GM21381 (cell line): ENCODE results near the gene PTPN14.

Experiments
- ATAC-seq: cut with Tn5 transposase; IDR thresholded peaks from one replicate; pipeline ENCODE4 v1.9.1; 2021; ENCODE audit warnings: mild to moderate bottlenecking, moderate library complexity; ENCODE audit not compliant: unreplicated experiment

Gene PTPN14

DNA sequence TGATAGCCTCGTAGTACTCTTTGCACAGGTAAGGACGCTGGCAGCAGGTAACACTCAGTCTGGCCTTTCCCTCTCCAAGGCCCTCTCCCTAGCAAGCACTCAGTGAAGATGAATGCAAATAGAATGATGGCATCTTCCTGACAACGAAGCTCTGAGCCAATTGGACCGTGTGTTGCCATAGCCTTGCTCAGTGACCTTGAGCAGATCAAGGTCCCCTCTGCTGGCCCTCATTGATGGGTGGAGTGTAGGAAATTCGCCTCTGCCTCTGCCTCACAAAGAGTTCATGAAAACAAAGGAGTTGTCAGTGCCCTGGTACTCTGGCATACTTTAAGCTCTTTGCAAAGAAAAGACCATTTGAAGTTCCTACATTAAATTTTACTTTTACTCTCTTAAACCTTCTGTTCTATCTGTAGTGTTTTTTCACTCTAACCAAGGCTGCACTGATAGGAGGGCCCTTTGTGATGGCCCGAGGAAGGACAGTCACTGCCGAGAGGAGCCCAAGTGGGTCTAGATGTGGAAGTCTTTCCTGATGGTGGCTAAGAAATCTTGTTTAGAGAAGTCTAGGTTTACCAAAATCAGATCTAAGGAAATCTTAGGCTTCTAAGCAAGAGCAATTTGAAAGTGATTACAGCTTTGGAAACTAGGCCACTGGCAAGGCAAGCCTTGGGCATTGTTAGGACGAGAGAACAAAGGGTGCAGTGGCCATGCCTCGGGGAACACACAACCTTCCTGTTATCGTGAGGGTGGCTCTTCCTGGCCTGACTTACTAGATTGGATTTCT lies 232.3 kb downstream of the PTPN14 start:
- ATAC-seq: no peak

- ATAC-seq: no peak
Measured at GRCh38 chr1:214318356-214318755, 233.0 kb downstream of the PTPN14 start.

- no peak for ATAC-seq
Measured at GRCh38 chr1:214317734-214318133, 233.7 kb downstream of the PTPN14 start.

- no peak for ATAC-seq
Measured at GRCh38 chr1:214317300-214317699, 234.1 kb downstream of the PTPN14 start.

- ATAC-seq: no peak
Measured at GRCh38 chr1:214316593-214316992, 234.8 kb downstream of the PTPN14 start.

- ATAC-seq: no peak
Measured at GRCh38 chr1:214314178-214314843, 237.1 kb downstream of the PTPN14 start.

DNA sequence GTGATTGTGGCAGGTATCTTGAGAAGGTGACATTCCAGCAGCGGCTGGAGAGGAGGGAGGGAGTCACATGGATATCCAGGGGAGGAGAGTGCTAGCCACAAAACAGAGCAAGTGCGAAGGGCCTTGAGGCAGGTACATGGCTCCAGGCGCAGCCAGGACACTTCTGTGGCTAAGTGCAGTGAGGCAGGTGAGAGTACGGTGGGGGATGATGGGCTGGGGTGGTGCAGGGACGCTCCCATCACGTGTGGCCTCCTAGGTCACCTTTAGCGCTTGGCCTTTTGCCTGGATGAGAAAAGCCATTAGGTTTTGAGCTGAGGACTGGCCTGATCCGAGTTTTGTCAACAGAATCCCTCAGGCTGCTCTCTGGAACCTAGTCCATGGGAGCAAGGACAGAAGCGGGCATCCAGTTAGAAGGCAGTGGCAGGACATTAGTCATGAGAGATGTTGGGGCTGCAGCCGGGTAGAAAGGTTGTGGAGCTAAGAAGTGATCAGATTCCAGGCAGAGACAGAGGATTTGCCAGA lies 238.8 kb downstream of the PTPN14 start:
- ATAC-seq: no peak

GRCh38 chr1:214310777-214311690 lies 240.4 kb downstream of the PTPN14 start:
- ATAC-seq: no peak

- ATAC-seq: no peak
Measured at GRCh38 chr1:214310010-214310409, 241.4 kb downstream of the PTPN14 start.

- ATAC-seq: no peak
Measured at GRCh38 chr1:214306269-214306668, 245.1 kb downstream of the PTPN14 start.

DNA sequence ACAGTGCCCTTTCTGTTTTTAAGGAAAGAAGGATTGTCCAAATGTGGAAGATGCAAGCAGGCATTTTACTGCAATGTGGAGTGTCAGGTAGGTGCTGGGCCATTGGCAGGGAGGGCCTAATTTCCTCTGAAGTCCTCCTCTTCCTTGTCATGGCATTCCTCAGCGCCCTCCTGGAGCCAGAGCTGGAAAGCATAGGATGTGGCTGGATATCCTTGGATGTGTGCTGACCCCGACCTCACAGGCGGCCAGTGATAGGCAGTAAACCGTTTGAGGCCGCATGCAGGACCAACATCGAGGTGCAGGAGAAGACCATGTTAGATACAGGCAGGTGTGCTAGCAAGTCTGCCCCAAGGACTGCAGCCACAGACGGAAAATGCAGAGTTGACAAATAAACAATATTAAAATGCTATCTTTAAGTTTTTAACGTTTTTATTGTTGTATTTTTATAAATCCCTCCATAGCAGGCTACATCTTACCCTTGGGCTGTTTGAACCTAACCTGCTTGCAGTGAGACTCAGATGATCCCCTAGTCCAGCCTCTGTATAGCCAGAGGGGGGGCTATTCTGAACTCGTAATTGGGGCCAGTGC lies 246.1 kb downstream of the PTPN14 start:
- no peak for ATAC-seq

DNA sequence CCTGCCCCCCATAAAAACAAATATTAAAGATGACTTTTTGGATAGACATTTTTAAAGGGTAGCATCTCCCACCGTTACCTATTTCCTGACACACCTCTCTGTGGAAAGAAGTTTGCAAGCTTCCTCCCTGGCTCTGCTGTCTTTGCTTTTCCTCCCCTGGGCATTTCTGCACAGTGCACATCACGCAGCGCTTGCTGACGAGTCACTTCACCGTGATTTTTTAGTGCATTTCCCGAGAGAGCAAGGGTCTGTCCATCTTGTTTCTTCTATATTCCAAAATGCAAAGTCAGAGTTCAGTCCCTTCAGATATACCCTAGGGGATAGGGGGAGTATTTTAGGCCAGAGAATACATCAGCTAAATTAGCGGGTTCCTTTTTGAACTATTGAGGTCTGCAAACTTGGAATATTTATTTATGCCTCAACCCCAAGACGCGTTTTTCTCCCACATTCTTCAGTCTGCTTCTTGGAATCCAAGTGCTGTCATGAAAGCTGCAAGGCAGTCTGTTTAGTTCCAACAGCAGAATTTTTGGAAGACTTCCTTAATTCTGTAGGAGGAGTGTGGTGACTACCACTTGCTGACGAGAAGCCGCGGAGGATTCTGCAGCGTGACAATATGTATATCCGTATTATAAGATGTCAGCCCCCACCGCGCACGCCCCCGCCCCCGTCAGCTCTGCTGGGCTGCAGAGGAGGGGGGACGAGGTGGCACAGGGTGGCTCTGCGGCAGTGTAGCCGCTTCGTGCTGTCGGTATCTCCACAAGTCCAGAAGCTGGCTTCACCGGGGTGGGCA lies 248.1 kb downstream of the PTPN14 start:
- ATAC-seq: no peak

- ATAC-seq: no peak
Measured at GRCh38 chr1:214301526-214301925, 249.9 kb downstream of the PTPN14 start.

DNA sequence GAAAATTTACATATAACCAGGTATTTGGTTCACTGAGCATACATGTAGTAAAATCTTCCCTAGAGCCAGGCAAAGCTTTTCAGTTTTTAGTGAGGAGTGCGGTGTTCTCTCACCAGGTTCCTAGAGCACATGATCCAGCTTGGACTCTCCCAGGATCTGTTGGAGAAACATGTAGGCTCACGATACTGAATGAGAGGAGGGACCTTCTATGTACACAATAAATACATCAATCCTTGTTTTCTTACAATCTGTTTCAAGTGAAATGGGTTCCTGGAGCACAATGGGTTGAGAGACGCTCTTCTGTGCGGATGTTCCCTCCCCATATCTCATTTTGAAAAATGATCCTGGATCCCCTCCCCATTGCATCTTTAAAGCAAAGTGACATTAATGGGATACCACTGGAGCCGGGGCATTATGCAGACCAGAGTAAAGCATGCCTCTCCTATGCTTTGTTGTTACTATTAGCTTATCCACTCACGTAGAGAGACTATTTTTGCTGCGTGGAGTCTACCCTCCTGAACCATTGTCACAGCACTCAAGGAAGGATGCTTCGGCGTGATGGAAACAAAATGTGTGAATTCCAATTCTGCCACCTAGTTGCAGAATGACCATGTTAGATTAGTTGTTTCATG lies 251.1 kb downstream of the PTPN14 start:
- ATAC-seq: no peak
